GM12878 (cell line): ENCODE measurements around the gene PTPRF. TPM values are rescaled to one million over a fixed set of nuclear protein-coding genes. Genes with fewer than 3 reads are reported as not detected.

Experiments
- ATAC-seq: fragments of 200-7000 bp; cut with Tn5 transposase; 3 replicates; pipeline ENCODE4 v1.9.1; 2020; ENCODE audit warnings: mild to moderate bottlenecking, moderate library complexity
- BruUV-seq: library from RNA; stranded (reverse); fragments of 400-500 nt; replicated peaks from 2 replicates; lab custom pipeline; 2021; lab: Mats Ljungman, UMichigan
- CTCF ChIA-PET: fragments of 300-600 bp; sonication (Branson Sonifier 250); formaldehyde crosslinking; extraction: SDS; loops from one replicate; lab custom pipeline; 2021; ENCODE audit warnings: inconsistent platforms; lab: Yijun Ruan, JAX
- POLR2A ChIA-PET: fragments of 350-600 bp; formaldehyde crosslinking; extraction: SDS; loops from one replicate; lab custom pipeline; 2021; ENCODE audit warnings: inconsistent platforms; lab: Charles Lee
- RAD21 ChIA-PET: fragments of 300-600 bp; sonication (Branson Sonifier 250); formaldehyde crosslinking; loops from one replicate; lab custom pipeline; 2023; ENCODE audit warnings: antibody characterized with exemption; ENCODE audit not compliant: unreplicated experiment; lab: Charles Lee
- SMC1A ChIA-PET: fragments of 300-600 bp; sonication (Branson Sonifier 250); formaldehyde crosslinking; loops from one replicate; lab custom pipeline; 2023; ENCODE audit not compliant: unreplicated experiment, uncharacterized antibody; lab: Charles Lee
- DNase-seq: peaks from one replicate; pipeline ENCODE4 v3.0.0-alpha.2; 2011; ENCODE audit warnings: low read depth, low spot score
- FAIRE-seq: peaks from 3 replicates; lab custom pipeline; 2011; peaks lifted over from hg19 to GRCh38; lab: Jason Lieb, UNC
- H2AFZ ChIP-seq: 2 replicates; pipeline ENCODE4 v1.6.0; 2011; ENCODE audit warnings: low read depth, low read length, control low read depth; ENCODE audit not compliant: control insufficient read depth
- H3K27ac ChIP-seq: 2 replicates; pipeline ENCODE4 v1.5.1; 2011; ENCODE audit warnings: control low read depth; ENCODE audit not compliant: control insufficient read depth, insufficient read depth
- H3K27me3 ChIP-seq, 2 experiments: replicated peaks in 1 of 2; 2 replicates each; pipeline versions ENCODE4 v1.6.0 to v1.6.1; 2011; ENCODE audit warnings: low read length in 1 of 2; ENCODE audit not compliant: control insufficient read depth in 2 of 2, insufficient read depth in 2 of 2
- H3K36me3 ChIP-seq, 2 experiments: 2 replicates each; pipeline ENCODE4 v1.5.1; 2011; ENCODE audit warnings: low read length in 1 of 2; ENCODE audit not compliant: control insufficient read depth in 2 of 2, insufficient read depth in 2 of 2
- H3K4me1 ChIP-seq: 2 replicates; pipeline ENCODE4 v1.6.1; 2011; ENCODE audit warnings: mild to moderate bottlenecking, low read length, moderate library complexity, mixed read lengths; ENCODE audit not compliant: control insufficient read depth, insufficient read depth
- H3K4me2 ChIP-seq: 2 replicates; pipeline ENCODE4 v1.6.0; 2011; ENCODE audit warnings: control low read depth; ENCODE audit not compliant: control insufficient read depth, insufficient read depth
- H3K4me3 ChIP-seq: fragments of 200-600 bp; sonication (generic); 2 replicates; pipeline ENCODE4 v1.5.1; 2016
- H3K79me2 ChIP-seq: 2 replicates; pipeline ENCODE4 v1.6.0; 2011; ENCODE audit warnings: low read length; ENCODE audit not compliant: control insufficient read depth, insufficient read depth
- H3K9ac ChIP-seq: 2 replicates; pipeline ENCODE4 v1.8.0; 2011; ENCODE audit warnings: low read length, control low read depth, mixed read lengths; ENCODE audit not compliant: control insufficient read depth, insufficient read depth
- H3K9me3 ChIP-seq: replicated peaks from 3 replicates; pipeline ENCODE4 v1.5.1; 2011; ENCODE audit warnings: mild to moderate bottlenecking, low read length; ENCODE audit not compliant: control insufficient read depth, insufficient read depth
- H4K20me1 ChIP-seq: 2 replicates; pipeline ENCODE4 v1.6.0; 2011; ENCODE audit not compliant: control insufficient read depth, insufficient read depth
- CREM ChIP-seq: IDR thresholded peaks from 2 replicates; pipeline ENCODE4 v1.6.1; 2014; ENCODE audit warnings: antibody characterized with exemption, low read depth
- EED ChIP-seq: sonication (generic); IDR thresholded peaks from 2 replicates; pipeline ENCODE4 v1.6.1; 2016; ENCODE audit warnings: antibody characterized with exemption, low read depth
- NFYA ChIP-seq: IDR thresholded peaks from 2 replicates; pipeline ENCODE4 v1.6.1; 2011; ENCODE audit warnings: low read depth, mild to moderate bottlenecking, low read length, improper control_type of control experiment, borderline replicate concordance
- POLR2A ChIP-seq: IDR thresholded peaks from 2 replicates; pipeline ENCODE4 v1.6.1; 2011; ENCODE audit warnings: low read depth, mild to moderate bottlenecking, low read length
- TCF12 ChIP-seq: IDR thresholded peaks from 2 replicates; pipeline ENCODE4 v1.6.1; 2011; ENCODE audit warnings: low read depth, mild to moderate bottlenecking, low read length
- WGBS: methylation state at CpG from one replicate; pipeline ENCODE4 v1.1.6; 2016; ENCODE audit warnings: low lambda C conversion rate; ENCODE audit not compliant: insufficient replicate concordance, insufficient coverage; ENCODE audit errors: missing lambda C conversion rate; 5-methylcytosine and 5-hydroxymethylcytosine counted together
- in situ Hi-C: fragments of 300-500 bp; cut with MboI; formaldehyde crosslinking; loops from 9 replicates; pipeline ENCODE4 v1.14.3; 2018; ENCODE audit warnings: mixed read lengths
- intact Hi-C: fragments of 100-400 bp; cut with micrococcal nuclease; formaldehyde crosslinking; loops from one replicate; pipeline ENCODE4 v1.14.2; 2022; ENCODE audit not compliant: unreplicated experiment
- polyA plus RNA-seq, 11 experiments: library from polyadenylated mRNA; depleted of rRNA in 4 of 11; unstranded in 6 of 11; stranded (reverse) in 5 of 11; fragments of >200 nt; fragmentation: Nextera tagmentation in 4 of 11; fragmentation: Illumina TruSeq in 1 of 11; extraction: Ambion mirVana in 4 of 11; extraction: Trizol in 1 of 11; gene quantifications; 1 replicate in 1 of 11; 2 replicates in 10 of 11; pipeline versions ENCODE4 v1.2.1 to v1.2.3, GENCODE V29; 2011 to 2016; ENCODE audit warnings: inconsistent platforms in 2 of 11, missing spikeins in 2 of 11, low read depth in 1 of 11
- total RNA-seq, 4 experiments: library from RNA; depleted of rRNA in 3 of 4; stranded (reverse); fragments of >200 nt in 3 of 4; fragmentation: Illumina TruSeq in 1 of 4; extraction: Trizol in 1 of 4; gene quantifications; 2 replicates each; pipeline versions ENCODE4 v1.2.1 to v1.2.3, GENCODE V29; 2013 to 2021
- TF ChIP-seq, protein P1 (sequence below): fragments of 450-650 bp; IDR thresholded peaks from 2 replicates; pipeline ENCODE4 v1.6.1; 2017; ENCODE audit warnings: borderline replicate concordance
- TF ChIP-seq, protein P2 (sequence below): fragments of 450-650 bp; IDR thresholded peaks from 2 replicates; pipeline ENCODE4 v1.6.1; 2017; ENCODE audit warnings: mild to moderate bottlenecking, moderate library complexity
- TF ChIP-seq, protein P3 (sequence below): fragments of 450-650 bp; IDR thresholded peaks from 2 replicates; pipeline ENCODE4 v1.6.1; 2017; ENCODE audit warnings: mild to moderate bottlenecking, low read depth, inconsistent platforms; ENCODE audit not compliant: poor library complexity, severe bottlenecking

The PTPRF gene
- total and polyA plus RNA-seq, 10 of the 15 experiments (the other 5 are each of a cell fraction or from before 2014, with no cell fraction given), result 0.04 to 2.6 (median 0.32) TPM

DNA sequence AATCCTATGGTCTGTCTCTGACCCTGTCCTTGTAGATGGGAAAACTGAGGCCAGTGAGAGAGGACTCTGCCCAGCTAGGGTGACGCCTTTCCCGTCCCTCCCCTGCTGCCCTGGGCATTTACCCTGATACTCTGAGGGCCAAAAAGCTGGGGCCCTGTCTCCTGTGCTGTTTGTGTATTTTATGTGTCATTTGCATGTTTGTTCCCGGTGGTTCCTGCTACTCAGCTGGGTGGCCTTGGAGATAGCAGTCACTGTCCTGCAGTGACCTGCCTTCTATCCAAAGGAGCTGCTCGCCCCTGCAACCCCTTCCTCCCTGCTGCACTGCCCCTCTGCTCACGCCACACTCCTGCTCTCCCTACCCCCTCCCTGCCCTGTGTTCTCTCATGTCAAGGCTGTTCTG is 78.1 kb downstream of the PTPRF start (continued):
- TF ChIP-seq, protein P1, sequence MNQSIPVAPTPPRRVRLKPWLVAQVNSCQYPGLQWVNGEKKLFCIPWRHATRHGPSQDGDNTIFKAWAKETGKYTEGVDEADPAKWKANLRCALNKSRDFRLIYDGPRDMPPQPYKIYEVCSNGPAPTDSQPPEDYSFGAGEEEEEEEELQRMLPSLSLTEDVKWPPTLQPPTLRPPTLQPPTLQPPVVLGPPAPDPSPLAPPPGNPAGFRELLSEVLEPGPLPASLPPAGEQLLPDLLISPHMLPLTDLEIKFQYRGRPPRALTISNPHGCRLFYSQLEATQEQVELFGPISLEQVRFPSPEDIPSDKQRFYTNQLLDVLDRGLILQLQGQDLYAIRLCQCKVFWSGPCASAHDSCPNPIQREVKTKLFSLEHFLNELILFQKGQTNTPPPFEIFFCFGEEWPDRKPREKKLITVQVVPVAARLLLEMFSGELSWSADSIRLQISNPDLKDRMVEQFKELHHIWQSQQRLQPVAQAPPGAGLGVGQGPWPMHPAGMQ, result no peak
- no peak for TF ChIP-seq NFYA

DNA sequence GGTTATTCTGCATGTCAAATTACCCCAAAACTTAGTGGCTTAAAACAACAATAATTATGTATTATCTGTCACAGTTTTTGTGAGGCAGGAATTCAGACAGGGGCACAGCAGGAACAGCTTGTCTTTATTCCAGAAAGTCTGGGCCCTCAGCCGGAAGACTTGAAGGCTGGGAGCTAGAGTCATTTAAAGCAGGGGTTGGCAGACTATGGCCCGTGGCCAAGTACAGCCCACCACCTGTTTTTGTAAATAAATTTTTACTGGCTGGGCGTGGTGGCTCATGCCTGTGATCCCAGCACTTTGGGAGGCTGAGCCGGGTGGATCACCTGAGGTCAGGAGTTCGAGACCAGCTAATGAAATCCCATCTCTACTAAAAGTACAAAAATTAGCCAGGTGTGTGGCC is 79.7 kb downstream of the PTPRF start:
- intact Hi-C loops, result no loop called here
- no peaks in the 10 kb centered on the region for H3K9me3 ChIP-seq
- no peak overlapping the region for H3K4me3 ChIP-seq
- DNase-seq (no peak), FAIRE-seq (no peak), ATAC-seq (no peak)
- RAD21 ChIA-PET, result no interaction called here
- no peaks in the 10 kb centered on the region for H3K36me3 ChIP-seq
- in situ Hi-C loops, result no loop called here
- H3K4me2 ChIP-seq, result no peak overlapping the region
- CTCF ChIA-PET, result no interaction called here
- no TSS peak for BruUV-seq
- H3K27ac ChIP-seq, result no peak overlapping the region
- no peaks in the 10 kb centered on the region; a peak in 3 of 4 replicates for H3K27me3 ChIP-seq
- WGBS, result 40% methylated on average over 5 of the region's 5 CpGs
- SMC1A ChIA-PET, result interaction anchor here (0.9 kb wide), 1 partner anchor 39 kb away, joined by 3 read pairs; the partner anchor contains the start of gene KDM4A
- no peak overlapping the region for H3K9ac ChIP-seq
- H2AFZ ChIP-seq, result no peak overlapping the region
- H3K4me1 ChIP-seq, result no peaks in the 10 kb centered on the region
- H4K20me1 ChIP-seq, result no peaks in the 10 kb centered on the region
- POLR2A ChIA-PET, result no interaction called here
- TF ChIP-seq, protein P2, sequence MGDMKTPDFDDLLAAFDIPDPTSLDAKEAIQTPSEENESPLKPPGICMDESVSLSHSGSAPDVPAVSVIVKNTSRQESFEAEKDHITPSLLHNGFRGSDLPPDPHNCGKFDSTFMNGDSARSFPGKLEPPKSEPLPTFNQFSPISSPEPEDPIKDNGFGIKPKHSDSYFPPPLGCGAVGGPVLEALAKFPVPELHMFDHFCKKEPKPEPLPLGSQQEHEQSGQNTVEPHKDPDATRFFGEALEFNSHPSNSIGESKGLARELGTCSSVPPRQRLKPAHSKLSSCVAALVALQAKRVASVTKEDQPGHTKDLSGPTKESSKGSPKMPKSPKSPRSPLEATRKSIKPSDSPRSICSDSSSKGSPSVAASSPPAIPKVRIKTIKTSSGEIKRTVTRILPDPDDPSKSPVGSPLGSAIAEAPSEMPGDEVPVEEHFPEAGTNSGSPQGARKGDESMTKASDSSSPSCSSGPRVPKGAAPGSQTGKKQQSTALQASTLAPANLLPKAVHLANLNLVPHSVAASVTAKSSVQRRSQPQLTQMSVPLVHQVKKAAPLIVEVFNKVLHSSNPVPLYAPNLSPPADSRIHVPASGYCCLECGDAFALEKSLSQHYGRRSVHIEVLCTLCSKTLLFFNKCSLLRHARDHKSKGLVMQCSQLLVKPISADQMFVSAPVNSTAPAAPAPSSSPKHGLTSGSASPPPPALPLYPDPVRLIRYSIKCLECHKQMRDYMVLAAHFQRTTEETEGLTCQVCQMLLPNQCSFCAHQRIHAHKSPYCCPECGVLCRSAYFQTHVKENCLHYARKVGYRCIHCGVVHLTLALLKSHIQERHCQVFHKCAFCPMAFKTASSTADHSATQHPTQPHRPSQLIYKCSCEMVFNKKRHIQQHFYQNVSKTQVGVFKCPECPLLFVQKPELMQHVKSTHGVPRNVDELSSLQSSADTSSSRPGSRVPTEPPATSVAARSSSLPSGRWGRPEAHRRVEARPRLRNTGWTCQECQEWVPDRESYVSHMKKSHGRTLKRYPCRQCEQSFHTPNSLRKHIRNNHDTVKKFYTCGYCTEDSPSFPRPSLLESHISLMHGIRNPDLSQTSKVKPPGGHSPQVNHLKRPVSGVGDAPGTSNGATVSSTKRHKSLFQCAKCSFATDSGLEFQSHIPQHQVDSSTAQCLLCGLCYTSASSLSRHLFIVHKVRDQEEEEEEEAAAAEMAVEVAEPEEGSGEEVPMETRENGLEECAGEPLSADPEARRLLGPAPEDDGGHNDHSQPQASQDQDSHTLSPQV, result no peak
- TF ChIP-seq, protein P1, result no peak
- TF ChIP-seq CREM (no peak), POLR2A (no peak), EED (no peak), TCF12 (no peak)
- TF ChIP-seq, protein P3, sequence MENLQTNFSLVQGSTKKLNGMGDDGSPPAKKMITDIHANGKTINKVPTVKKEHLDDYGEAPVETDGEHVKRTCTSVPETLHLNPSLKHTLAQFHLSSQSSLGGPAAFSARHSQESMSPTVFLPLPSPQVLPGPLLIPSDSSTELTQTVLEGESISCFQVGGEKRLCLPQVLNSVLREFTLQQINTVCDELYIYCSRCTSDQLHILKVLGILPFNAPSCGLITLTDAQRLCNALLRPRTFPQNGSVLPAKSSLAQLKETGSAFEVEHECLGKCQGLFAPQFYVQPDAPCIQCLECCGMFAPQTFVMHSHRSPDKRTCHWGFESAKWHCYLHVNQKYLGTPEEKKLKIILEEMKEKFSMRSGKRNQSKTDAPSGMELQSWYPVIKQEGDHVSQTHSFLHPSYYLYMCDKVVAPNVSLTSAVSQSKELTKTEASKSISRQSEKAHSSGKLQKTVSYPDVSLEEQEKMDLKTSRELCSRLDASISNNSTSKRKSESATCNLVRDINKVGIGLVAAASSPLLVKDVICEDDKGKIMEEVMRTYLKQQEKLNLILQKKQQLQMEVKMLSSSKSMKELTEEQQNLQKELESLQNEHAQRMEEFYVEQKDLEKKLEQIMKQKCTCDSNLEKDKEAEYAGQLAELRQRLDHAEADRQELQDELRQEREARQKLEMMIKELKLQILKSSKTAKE, result no peak
- H3K79me2 ChIP-seq, result no peaks in the 10 kb centered on the region
